ENCODE measurements around the gene GAB2. TPM values are rescaled to one million over a fixed set of nuclear protein-coding genes. Genes with fewer than 3 reads are reported as not detected.
"Not testable (repeated sequence)": the region's sequence is repeated elsewhere in the genome, so short reads cannot be mapped to it uniquely, and the experiment has no call there.

The GAB2 gene
- polyA plus RNA-seq, 1 donor from 2014 or later = 4.2 TPM

GRCh38 chr11:78374917-78375316 is 42.7 kb downstream of the GAB2 start:
- H3K36me3 Mint-ChIP-seq = no peaks in the 10 kb centered on the region
- no peaks in the 10 kb centered on the region for H3K27me3 Mint-ChIP-seq
- peaks cover 0 to 2% (median 0%) of the 10 kb centered on the region in 3 donors for H3K9me3 Mint-ChIP-seq
- H3K27ac Mint-ChIP-seq = no peak overlapping the region
- no peak overlapping the region for H3K4me3 Mint-ChIP-seq
- H3K4me1 Mint-ChIP-seq = peaks cover 25 to 40% (median 30%) of the 10 kb centered on the region in 3 donors

GRCh38 chr11:78373689-78374088 is 43.9 kb downstream of the GAB2 start:
- peaks cover 2% of the 10 kb centered on the region for H3K36me3 Mint-ChIP-seq
- peak overlapping the region in 1 of 3 donors; percentile 61 for H3K27ac Mint-ChIP-seq
- H3K27me3 Mint-ChIP-seq = no peaks in the 10 kb centered on the region
- H3K4me3 Mint-ChIP-seq = no peak overlapping the region
- H3K4me1 Mint-ChIP-seq = peaks cover 18 to 34% (median 21%) of the 10 kb centered on the region in 3 donors
- H3K9me3 Mint-ChIP-seq = peaks cover 0 to 2% (median 0%) of the 10 kb centered on the region in 3 donors

- Mint-ChIP-seq H3K36me3 (peaks cover 2% of the 10 kb centered on the region), H3K27me3 (no peaks in the 10 kb centered on the region), H3K4me1 (peaks cover 17 to 29% (median 17%) of the 10 kb centered on the region in 3 donors), H3K27ac (no peak overlapping the region), H3K9me3 (no peaks in the 10 kb centered on the region), H3K4me3 (no peak overlapping the region)
Measured at GRCh38 chr11:78372114-78372768, 45.4 kb downstream of the GAB2 start.

- no peak overlapping the region for H3K27ac Mint-ChIP-seq
- H3K36me3 Mint-ChIP-seq = peaks cover 2% of the 10 kb centered on the region
- H3K27me3 Mint-ChIP-seq = no peaks in the 10 kb centered on the region
- peaks cover 17 to 34% (median 17%) of the 10 kb centered on the region in 3 donors for H3K4me1 Mint-ChIP-seq
- no peaks in the 10 kb centered on the region for H3K9me3 Mint-ChIP-seq
- H3K4me3 Mint-ChIP-seq = peak overlapping the region in 1 of 4 donors; percentile 14
Measured at GRCh38 chr11:78371221-78371891, 46.3 kb downstream of the GAB2 start.

DNA sequence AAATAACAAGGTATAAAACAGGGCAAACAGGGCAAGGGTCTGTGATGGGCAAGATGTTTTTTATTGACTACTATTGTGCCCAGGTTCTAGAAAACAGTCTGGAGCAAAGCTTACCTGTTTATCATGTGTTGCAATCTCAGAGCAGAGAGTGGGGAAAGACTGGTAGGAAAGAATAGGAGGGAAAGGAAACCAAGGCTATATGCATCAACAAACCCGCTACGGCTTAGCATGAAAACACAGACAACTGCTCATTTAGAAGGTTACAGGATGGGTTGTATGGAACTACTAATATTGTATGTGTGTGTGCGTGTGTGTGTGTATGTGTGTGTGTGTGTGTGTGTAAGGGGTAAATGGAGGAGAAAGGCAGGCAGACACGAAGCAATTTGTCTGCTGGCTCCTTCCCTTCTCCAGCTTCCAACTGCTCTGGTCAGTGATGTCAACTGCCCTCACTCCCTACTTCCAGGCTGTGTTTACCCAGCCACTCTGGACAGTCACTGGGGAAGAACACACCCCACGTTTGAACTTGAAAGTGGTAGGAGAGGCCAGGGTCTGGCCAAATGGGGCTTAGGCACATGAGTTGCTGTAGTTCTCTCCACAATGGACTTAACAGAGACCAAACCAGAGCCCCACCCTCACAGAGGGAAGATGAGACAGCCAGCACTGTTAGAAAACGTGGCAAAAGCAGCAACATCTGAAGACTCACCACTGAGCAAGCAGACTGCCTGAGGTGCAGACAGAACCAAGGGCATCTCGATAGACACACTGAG is 47.0 kb downstream of the GAB2 start:
- Mint-ChIP-seq H3K4me3 (peak overlapping the region in 1 of 4 donors; percentile 34), H3K36me3 (peaks cover 2% of the 10 kb centered on the region), H3K27ac (no peak overlapping the region), H3K9me3 (no peaks in the 10 kb centered on the region), H3K27me3 (no peaks in the 10 kb centered on the region), H3K4me1 (peaks cover 14 to 33% (median 17%) of the 10 kb centered on the region in 3 donors)

DNA sequence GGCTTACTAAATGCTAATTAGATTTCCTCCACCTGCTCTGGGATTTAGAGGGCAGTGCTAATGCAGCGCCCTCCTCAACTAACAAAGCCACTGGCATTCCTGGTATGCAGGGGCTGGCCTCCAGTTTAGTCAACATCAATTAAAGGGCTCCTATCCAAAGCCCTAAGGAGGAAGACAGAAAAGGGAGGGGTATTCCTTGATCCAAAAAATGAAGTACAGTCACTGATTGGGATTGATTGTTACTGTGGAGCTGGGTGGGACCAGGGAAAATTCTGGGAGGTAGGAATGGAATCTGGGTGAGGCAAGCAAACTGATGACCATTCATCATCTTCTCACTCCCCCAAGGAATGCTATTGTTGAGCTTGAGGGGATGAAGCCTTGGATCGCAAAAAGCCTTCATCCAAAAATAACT is 52.2 kb downstream of the GAB2 start:
- Mint-ChIP-seq H3K27ac (no peak overlapping the region), H3K4me1 (peaks cover 8 to 25% (median 9%) of the 10 kb centered on the region in 3 donors), H3K36me3 (peaks cover 2% of the 10 kb centered on the region), H3K27me3 (no peaks in the 10 kb centered on the region), H3K4me3 (no peak overlapping the region), H3K9me3 (no peaks in the 10 kb centered on the region)

DNA sequence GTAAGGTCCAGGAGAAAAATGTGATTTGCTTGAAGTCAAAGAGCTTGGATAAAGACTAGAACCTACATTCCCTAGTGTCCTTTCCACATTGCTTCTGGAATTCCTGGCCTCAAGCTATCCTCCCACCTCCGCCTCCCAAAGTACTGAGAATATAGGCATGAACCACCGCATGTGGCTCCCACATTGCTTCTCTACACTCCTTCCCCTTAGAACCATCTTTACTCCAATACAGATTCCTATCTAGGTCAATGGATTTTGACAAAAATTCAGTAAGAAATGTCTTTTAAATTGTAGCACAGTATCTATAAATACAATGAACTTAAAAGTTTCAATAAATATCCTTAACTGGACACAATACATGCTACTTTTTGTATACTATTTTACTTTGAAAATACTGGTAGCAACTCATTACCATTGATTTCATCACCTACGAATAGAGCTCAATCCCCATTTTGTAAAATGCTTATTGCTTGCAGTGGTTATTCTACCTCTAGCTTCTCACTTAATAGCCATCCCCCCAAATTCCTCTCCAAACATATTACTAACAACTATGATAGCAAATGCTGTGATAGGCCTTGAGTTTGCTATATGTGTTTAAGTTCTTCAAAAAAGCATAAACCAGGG is 53.4 kb downstream of the GAB2 start:
- Mint-ChIP-seq H3K27ac (no peak overlapping the region), H3K4me1 (peaks cover 6 to 23% (median 7%) of the 10 kb centered on the region in 3 donors), H3K27me3 (no peaks in the 10 kb centered on the region), H3K36me3 (no peaks in the 10 kb centered on the region), H3K4me3 (no peak overlapping the region), H3K9me3 (no peaks in the 10 kb centered on the region)

DNA sequence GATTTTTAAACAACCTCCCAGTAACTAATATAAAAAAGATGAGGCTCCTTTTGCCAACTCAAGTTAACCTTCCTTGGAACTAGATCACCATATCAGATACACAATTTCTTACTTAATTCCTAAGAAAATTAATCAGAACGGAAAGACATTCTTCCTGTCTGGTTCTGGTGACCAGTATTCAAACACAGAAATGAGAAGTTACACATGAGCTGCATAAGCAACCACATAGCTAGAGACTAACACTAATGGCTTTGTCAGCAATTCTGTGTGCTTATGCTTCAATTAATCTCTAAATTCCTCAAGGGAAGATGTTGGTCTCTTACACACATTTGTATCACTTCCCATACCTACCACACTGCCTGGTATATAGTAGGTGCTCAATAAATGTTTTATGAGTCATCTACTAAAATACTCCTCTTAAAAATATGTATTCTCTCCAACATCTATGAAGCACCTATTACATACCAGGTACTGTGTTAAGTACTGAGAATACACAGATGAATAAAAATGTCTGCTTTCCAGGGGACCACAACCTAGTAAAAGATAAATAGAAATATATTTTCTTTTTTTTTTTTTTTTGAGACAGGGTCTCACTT is 54.5 kb downstream of the GAB2 start:
- Mint-ChIP-seq H3K27ac (peak overlapping the region in 1 of 3 donors; percentile 32), H3K36me3 (no peaks in the 10 kb centered on the region), H3K4me3 (no peak overlapping the region), H3K4me1 (peaks cover 7 to 25% (median 7%) of the 10 kb centered on the region in 3 donors), H3K9me3 (no peaks in the 10 kb centered on the region), H3K27me3 (no peaks in the 10 kb centered on the region)

DNA sequence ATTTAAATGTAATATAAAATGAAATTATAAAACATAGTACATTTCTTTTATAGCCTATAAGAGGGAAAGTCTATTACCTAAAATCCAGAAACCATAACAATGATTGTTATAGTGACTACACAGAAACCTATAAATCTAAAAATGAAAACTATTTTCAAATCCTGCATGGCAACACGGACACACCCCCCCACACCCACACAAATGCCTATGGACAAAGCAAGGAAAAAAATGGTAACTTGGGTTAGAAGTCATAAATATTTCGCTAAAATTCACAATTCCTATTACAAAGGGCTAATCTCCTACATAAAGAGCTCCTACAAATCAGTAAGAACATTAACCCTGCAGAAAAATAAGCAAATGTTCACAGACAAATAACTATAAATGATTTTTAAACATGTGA is 56.4 kb downstream of the GAB2 start:
- Mint-ChIP-seq H3K4me1 (peaks cover 5 to 27% (median 13%) of the 10 kb centered on the region in 3 donors), H3K36me3 (no peaks in the 10 kb centered on the region), H3K9me3 (no peaks in the 10 kb centered on the region), H3K4me3 (no peak overlapping the region), H3K27me3 (no peaks in the 10 kb centered on the region), H3K27ac (no peak overlapping the region)

DNA sequence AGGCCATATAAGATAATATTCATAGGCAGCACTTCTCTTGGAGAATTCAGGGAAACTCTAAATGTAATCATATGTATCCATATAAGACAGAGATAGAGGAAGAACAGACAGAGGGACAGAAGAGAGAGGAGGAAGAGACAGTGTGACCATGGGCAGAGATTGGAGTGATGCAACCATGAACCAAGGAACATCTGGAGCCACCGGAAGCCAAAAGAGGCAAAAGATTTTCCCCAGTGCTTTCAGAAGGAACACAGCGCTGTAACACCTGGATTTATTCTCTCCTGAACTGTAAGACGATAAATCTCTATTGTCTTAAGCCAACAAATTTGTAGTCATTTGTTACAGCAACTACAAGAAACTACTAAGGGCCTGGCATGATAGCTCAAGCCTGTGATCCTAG is 57.7 kb downstream of the GAB2 start:
- no peak overlapping the region for H3K4me3 Mint-ChIP-seq
- peak overlapping the region in 2 of 3 donors; percentile 10 to 64 for H3K27ac Mint-ChIP-seq
- no peaks in the 10 kb centered on the region for H3K9me3 Mint-ChIP-seq
- H3K36me3 Mint-ChIP-seq = no peaks in the 10 kb centered on the region
- H3K4me1 Mint-ChIP-seq = peaks cover 10 to 28% (median 18%) of the 10 kb centered on the region in 3 donors
- no peaks in the 10 kb centered on the region for H3K27me3 Mint-ChIP-seq

- H3K9me3 Mint-ChIP-seq, H3K27me3 Mint-ChIP-seq, H3K4me3 Mint-ChIP-seq, H3K27ac Mint-ChIP-seq, H3K36me3 Mint-ChIP-seq: not testable (repeated sequence)
- H3K4me1 Mint-ChIP-seq = peaks cover 18 to 38% (median 20%) of the 10 kb centered on the region in 3 donors
Measured at GRCh38 chr11:78357924-78358323, 59.7 kb downstream of the GAB2 start.

DNA sequence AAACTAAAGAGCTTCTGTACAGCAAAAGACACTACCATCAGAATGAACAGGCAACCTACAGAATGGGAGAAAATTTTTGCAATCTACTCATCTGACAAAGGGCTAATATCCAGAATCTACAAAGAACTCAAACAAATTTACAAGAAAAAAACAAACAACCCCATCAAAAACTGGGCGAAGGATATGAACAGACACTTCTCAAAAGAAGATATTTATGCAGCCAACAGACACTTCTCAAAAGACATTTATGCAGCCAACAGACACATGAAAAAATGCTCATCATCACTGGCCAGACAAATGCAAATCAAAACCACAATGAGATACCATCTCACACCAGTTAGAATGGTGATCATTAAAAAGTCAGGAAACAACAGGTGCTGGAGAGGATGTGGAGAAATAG is 60.2 kb downstream of the GAB2 start:
- not testable (repeated sequence) for H3K9me3 Mint-ChIP-seq, H3K27me3 Mint-ChIP-seq, H3K36me3 Mint-ChIP-seq, H3K27ac Mint-ChIP-seq
- Mint-ChIP-seq H3K4me1 (peaks cover 16 to 39% (median 20%) of the 10 kb centered on the region in 3 donors), H3K4me3 (peak overlapping the region in 1 of 4 donors; percentile 65)

DNA sequence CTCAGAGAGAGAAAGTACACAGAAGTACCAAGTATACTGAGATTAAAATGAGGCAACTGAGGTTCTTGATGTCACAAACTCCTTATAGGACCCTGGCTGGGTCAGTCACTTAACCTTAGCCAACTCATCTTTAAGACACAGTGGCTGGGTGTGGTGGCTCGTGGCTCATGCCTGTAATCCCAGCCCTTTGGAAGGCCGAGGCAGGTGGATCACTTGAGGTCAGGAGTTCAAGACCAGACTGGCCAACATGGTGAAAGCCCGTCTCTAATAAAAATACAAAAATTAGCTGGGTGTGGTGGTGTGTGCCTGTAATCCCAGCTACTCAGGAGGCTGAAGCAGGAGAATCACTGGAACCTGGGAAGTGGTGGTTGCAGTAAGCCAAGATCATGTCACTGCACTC is 61.9 kb downstream of the GAB2 start:
- H3K27me3 Mint-ChIP-seq, H3K27ac Mint-ChIP-seq, H3K9me3 Mint-ChIP-seq, H3K4me3 Mint-ChIP-seq, H3K36me3 Mint-ChIP-seq: not testable (repeated sequence)
- H3K4me1 Mint-ChIP-seq = peaks cover 26 to 44% (median 28%) of the 10 kb centered on the region in 3 donors

DNA sequence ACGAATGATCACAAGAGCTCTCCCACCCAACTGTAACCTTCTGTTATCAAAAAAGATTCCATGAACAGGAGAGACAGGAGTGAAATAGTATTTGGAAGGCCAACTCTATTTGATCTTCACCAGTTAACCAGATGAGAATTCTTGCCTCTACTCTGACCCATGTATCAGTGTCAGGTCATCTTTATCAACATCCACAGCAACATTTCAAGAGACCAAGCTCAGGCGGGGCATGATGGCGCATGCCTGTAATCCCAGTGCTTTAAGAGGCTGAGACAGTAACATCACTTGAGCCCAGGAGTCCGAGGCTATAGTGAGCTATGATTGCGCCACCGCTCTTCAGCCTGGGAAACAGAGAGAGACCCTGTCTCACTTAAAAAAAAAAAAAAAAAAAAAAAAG is 62.3 kb downstream of the GAB2 start:
- Mint-ChIP-seq H3K27ac (peak overlapping the region in 1 of 3 donors; percentile 69), H3K27me3 (no peaks in the 10 kb centered on the region), H3K4me1 (peaks cover 28 to 48% (median 31%) of the 10 kb centered on the region in 3 donors)

More for the DNA sequence above, 62.3 kb downstream of the GAB2 start:
- Mint-ChIP-seq H3K9me3 (no peaks in the 10 kb centered on the region), H3K4me3 (peak overlapping the region in 1 of 4 donors; percentile 29), H3K36me3 (no peaks in the 10 kb centered on the region)

Measured in IgD-negative memory B cell (primary cell).